Vagina (tissue), 2 donors: ENCODE data around the gene CPSF4. TPM values are rescaled to one million over a fixed set of nuclear protein-coding genes. Genes with fewer than 3 reads are reported as not detected.
"Not testable (repeated sequence)": the region's sequence is repeated elsewhere in the genome, so short reads cannot be mapped to it uniquely, and the experiment has no call there.

Experiments
- DNase-seq, 2 donors: peaks; one replicate each; pipeline ENCODE4 v3.0.0-alpha.2; 2017; ENCODE audit errors: extremely low spot score in 2 of 2
- H3K27ac ChIP-seq: fragments of 200-600 bp; sonication (generic); one replicate; pipeline ENCODE4 v1.5.1; 2019
- H3K27me3 ChIP-seq: fragments of 200-600 bp; sonication (generic); one replicate; pipeline ENCODE4 v1.5.1; 2019
- H3K36me3 ChIP-seq, 2 donors: fragments of 200-600 bp; sonication (generic); one replicate each; pipeline ENCODE4 v1.5.1; 2017 to 2019
- H3K4me1 ChIP-seq: fragments of 200-600 bp; sonication (generic); one replicate; pipeline ENCODE4 v1.5.1; 2019
- H3K4me3 ChIP-seq, 2 donors: fragments of 200-600 bp; sonication (generic); 1 replicate in 1 of 2; 2 replicates in 1 of 2; pipeline ENCODE4 v1.5.1; 2016 to 2019
- H3K9me3 ChIP-seq: fragments of 200-600 bp; sonication (generic); one replicate; pipeline ENCODE4 v1.5.1; 2019
- POLR2A ChIP-seq, 2 donors: fragments of 450-650 bp; IDR thresholded peaks; one replicate each; pipeline ENCODE4 v1.6.1; 2017; ENCODE audit warnings: antibody characterized with exemption in 2 of 2, mild to moderate bottlenecking in 2 of 2, moderate library complexity in 2 of 2
- POLR2AphosphoS5 ChIP-seq, 2 donors: sonication (generic); formaldehyde crosslinking; IDR thresholded peaks; one replicate each; pipeline ENCODE4 v1.9.0; 2017; ENCODE audit warnings: antibody characterized with exemption in 2 of 2, mild to moderate bottlenecking in 2 of 2, low read depth in 1 of 2; ENCODE audit not compliant: insufficient read depth in 1 of 2
- intact Hi-C: fragments of 100-400 bp; cut with DNase I; formaldehyde crosslinking; loops from one replicate; pipeline ENCODE4 v1.15.1; 2023
- total RNA-seq: library from RNA; depleted of rRNA; stranded (reverse); fragments of >200 nt; gene quantifications from one replicate; pipeline ENCODE4 v1.2.3, GENCODE V29; 2016
- TF ChIP-seq, protein P1 (sequence below), 3 experiments: fragments of 450-650 bp in 2 of 3; fragments of 200-600 bp in 1 of 3; sonication (generic) in 1 of 3; IDR thresholded peaks; one replicate each; pipeline ENCODE4 v1.5.1; 2017 to 2019; ENCODE audit warnings: antibody characterized with exemption in 3 of 3, mild to moderate bottlenecking in 2 of 3, moderate library complexity in 2 of 3

Gene CPSF4
- total RNA-seq, 1 donor from 2014 or later = 23.8 TPM

DNA sequence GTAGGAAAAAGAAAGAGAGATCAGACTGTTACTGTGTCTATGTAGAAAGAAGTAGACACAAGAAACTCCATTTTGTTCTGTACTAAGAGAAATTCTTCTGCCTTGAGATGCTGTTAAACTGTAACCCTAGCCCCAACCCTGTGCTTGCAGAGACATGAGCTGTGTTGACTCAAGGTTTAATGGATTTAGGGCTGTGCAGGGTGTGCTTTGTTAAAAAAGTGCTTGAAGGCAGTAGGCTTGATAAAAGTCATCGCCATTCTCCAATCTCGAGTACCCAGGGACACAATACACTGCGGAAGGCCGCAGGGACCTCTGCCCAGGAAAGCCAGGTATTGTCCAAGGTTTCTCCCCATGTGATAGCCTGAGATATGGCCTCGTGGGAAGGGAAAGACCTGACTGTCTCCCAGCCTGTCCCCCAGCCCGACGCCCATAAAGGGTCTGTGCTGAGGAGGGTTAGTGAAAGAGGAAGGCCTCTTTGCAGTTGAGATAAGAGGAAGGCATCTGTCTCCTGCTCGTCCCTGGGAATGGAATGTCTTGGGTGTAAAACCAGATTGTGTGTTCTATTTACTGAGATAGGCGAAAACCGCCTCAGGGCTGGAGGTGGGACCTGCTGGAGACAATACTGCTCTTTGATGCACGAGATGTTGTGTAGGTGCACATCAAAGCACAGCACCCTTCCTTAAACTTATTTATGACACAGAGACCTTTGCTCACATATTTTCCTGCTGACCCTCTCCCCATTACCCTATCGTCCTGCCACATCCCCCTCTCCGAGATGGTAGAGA is 6.8 kb upstream of the CPSF4 start:
- not testable (repeated sequence) for DNase-seq, H3K27ac ChIP-seq, H3K27me3 ChIP-seq, H3K4me3 ChIP-seq, H3K4me1 ChIP-seq, H3K9me3 ChIP-seq
- TF ChIP-seq POLR2AphosphoS5 (IDR thresholded peaks at IDR 0.05; ENCODE audit: insufficient read depth in 1 of 2, low read depth in 1 of 2) = peak in 1 of 2 donors; percentile 21
- intact Hi-C loops = loop anchor here (1.0 kb wide), 1 partner anchor 26 kb away; no protein-coding TSS in a partner anchor
- peaks cover 0 to 47% of the 10 kb centered on the region in 2 donors for H3K36me3 ChIP-seq

DNA sequence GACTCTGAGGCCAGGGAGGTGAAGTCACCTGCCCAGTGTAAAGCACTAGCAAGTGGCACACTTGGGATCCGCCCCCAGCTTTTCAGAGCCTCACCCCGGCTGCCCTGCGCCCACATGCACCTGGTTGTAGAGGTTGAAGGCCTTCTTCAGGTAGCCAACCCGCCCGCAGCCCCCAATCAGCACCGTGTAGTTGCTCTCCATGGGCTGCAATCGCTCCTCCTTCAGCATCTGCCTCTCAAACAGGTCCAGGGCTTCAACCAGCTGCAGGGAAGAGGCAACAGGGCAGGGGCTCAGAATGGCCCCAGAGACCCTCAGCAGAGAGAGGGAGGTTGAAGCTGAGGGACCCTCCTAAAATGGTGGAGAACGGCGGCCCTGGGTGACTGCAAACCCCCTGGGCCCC is 5.6 kb upstream of the CPSF4 start:
- Histone ChIP-seq H3K9me3 (no peaks in the 10 kb centered on the region), H3K27ac (no peak overlapping the region), H3K4me3 (no peak overlapping the region), H3K4me1 (peaks cover 13% of the 10 kb centered on the region), H3K27me3 (no peaks in the 10 kb centered on the region), H3K36me3 (peaks cover 0 to 44% of the 10 kb centered on the region in 2 donors)
- TF ChIP-seq POLR2AphosphoS5 (IDR thresholded peaks at IDR 0.05; ENCODE audit: insufficient read depth in 1 of 2, low read depth in 1 of 2) (no peak), POLR2A (IDR thresholded peaks at IDR 0.05) (no peak)
- TF ChIP-seq, protein P1, sequence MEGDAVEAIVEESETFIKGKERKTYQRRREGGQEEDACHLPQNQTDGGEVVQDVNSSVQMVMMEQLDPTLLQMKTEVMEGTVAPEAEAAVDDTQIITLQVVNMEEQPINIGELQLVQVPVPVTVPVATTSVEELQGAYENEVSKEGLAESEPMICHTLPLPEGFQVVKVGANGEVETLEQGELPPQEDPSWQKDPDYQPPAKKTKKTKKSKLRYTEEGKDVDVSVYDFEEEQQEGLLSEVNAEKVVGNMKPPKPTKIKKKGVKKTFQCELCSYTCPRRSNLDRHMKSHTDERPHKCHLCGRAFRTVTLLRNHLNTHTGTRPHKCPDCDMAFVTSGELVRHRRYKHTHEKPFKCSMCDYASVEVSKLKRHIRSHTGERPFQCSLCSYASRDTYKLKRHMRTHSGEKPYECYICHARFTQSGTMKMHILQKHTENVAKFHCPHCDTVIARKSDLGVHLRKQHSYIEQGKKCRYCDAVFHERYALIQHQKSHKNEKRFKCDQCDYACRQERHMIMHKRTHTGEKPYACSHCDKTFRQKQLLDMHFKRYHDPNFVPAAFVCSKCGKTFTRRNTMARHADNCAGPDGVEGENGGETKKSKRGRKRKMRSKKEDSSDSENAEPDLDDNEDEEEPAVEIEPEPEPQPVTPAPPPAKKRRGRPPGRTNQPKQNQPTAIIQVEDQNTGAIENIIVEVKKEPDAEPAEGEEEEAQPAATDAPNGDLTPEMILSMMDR (IDR thresholded peaks at IDR 0.05) = no peak
- DNase-seq = no peak
- intact Hi-C loops = no loop called here

DNA sequence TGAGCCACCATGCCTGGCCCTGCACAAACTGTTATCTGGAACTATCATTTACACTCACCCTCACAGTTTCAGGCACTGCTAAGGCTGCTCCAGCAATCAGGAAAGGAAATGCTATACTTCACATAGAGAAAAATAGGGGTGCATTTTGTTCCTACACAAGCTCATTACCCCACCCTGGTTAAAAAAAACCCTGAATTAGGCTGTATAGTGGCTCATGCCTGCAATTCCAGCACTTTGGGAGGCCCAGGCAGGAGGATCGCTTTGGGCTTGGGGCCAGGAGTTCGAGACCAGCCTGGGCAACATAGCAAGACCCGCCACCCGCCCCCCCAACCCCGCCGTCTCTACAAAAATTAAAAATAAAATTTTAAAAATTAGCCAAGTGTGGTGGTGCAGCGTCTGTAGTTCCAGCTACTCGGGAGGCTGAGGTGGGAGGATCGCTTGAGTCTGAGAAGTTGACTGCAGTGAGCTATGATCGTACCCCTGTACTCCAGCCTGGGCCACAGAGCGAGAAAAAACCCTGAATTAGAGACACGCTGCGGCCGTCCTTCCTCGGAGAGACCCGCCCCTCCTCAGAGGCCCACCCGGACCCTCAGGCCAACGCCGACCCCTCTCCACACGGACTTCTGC is 684 bp upstream of the CPSF4 start:
- intact Hi-C loops = no loop called here
- peak overlapping the region; percentile 90 for H3K27ac ChIP-seq
- H3K4me1 ChIP-seq = peaks cover 50% of the 10 kb centered on the region
- no peaks in the 10 kb centered on the region for H3K9me3 ChIP-seq
- TF ChIP-seq POLR2A (IDR thresholded peaks at IDR 0.05) (no peak), POLR2AphosphoS5 (IDR thresholded peaks at IDR 0.05; ENCODE audit: insufficient read depth in 1 of 2, low read depth in 1 of 2) (no peak)
- TF ChIP-seq, protein P1 (IDR thresholded peaks at IDR 0.05) = no peak
- no peak for DNase-seq
- H3K27me3 ChIP-seq = no peaks in the 10 kb centered on the region
- peaks cover 0 to 24% of the 10 kb centered on the region in 2 donors for H3K36me3 ChIP-seq
- H3K4me3 ChIP-seq = peak overlapping the region; percentile 91 to 99

DNA sequence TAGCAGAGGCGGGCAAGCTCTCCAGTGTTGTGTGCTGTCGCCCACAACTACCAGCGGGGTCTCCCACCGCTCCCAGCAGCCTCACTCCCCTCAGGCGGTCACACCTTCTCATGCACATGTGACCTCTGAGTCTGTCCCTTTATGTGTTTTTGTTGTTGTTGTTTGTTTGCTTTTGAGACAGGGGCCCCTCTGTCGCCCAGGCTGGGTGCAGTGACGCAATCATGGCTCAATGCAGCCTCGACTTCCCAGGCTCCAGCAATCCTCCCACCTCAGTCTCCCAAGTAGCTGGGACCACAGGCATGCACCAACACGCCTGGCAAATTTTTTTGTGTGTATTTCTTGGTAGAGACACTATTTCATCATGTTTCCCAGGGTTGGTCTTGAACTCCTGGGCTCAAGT is 1.5 kb downstream of the CPSF4 start:
- Histone ChIP-seq H3K27me3 (no peaks in the 10 kb centered on the region), H3K9me3 (no peaks in the 10 kb centered on the region), H3K27ac (no peak overlapping the region), H3K4me1 (peaks cover 50% of the 10 kb centered on the region), H3K36me3 (peaks cover 0 to 13% of the 10 kb centered on the region in 2 donors), H3K4me3 (peak overlapping the region; percentile 91 to 99)
- intact Hi-C loops = no loop called here
- TF ChIP-seq POLR2A (IDR thresholded peaks at IDR 0.05) (no peak), POLR2AphosphoS5 (IDR thresholded peaks at IDR 0.05; ENCODE audit: insufficient read depth in 1 of 2, low read depth in 1 of 2) (no peak)
- TF ChIP-seq, protein P1 (IDR thresholded peaks at IDR 0.05) = no peak
- DNase-seq = no peak

DNA sequence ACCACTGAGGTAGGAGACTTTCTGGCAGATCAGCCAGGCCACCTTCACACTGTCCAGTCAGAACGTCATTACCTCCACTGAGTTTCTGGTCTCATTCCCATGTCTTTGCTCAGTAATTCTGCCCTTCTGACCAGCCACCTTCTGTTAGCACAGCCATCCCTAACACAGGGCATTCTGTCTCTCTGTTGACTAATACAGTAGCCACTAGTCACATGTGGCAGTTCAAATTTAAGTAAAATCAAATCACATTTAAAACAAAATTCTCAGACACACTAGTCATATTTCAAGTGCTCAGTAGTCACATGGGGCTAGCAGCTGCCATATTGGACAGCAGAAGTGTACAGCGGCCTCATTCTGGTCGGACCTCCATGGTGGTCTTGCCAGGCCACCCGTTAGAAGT is 7.4 kb downstream of the CPSF4 start:
- Histone ChIP-seq H3K36me3 (peaks cover 0 to 56% of the 10 kb centered on the region in 2 donors), H3K9me3 (no peaks in the 10 kb centered on the region), H3K4me3 (no peak overlapping the region), H3K4me1 (peaks cover 18% of the 10 kb centered on the region), H3K27ac (no peak overlapping the region), H3K27me3 (no peaks in the 10 kb centered on the region)
- DNase-seq = no peak
- TF ChIP-seq, protein P1 (IDR thresholded peaks at IDR 0.05) = no peak
- no peak for TF ChIP-seq POLR2AphosphoS5 (IDR thresholded peaks at IDR 0.05; ENCODE audit: insufficient read depth in 1 of 2, low read depth in 1 of 2)
- TF ChIP-seq POLR2A (IDR thresholded peaks at IDR 0.05) = no peak
- intact Hi-C loops = no loop called here
